ENCODE data around the gene PHIP.

- TF ChIP-seq, protein P1, sequence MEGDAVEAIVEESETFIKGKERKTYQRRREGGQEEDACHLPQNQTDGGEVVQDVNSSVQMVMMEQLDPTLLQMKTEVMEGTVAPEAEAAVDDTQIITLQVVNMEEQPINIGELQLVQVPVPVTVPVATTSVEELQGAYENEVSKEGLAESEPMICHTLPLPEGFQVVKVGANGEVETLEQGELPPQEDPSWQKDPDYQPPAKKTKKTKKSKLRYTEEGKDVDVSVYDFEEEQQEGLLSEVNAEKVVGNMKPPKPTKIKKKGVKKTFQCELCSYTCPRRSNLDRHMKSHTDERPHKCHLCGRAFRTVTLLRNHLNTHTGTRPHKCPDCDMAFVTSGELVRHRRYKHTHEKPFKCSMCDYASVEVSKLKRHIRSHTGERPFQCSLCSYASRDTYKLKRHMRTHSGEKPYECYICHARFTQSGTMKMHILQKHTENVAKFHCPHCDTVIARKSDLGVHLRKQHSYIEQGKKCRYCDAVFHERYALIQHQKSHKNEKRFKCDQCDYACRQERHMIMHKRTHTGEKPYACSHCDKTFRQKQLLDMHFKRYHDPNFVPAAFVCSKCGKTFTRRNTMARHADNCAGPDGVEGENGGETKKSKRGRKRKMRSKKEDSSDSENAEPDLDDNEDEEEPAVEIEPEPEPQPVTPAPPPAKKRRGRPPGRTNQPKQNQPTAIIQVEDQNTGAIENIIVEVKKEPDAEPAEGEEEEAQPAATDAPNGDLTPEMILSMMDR (IDR thresholded peaks at IDR 0.05): no peak
- no peak for TF ChIP-seq EP300 (IDR thresholded peaks at IDR 0.05)
Observed at GRCh38 chr6:78910591-78911171, 167.4 kb downstream of the PHIP start.

Data from upper lobe of left lung (tissue), 4 donors.